Prostate gland (tissue), 2 donors: ENCODE data around the gene SCAI. TPM values are rescaled to one million over a fixed set of nuclear protein-coding genes. Genes with fewer than 3 reads are reported as not detected.
"Not testable (repeated sequence)": the region's sequence is repeated elsewhere in the genome, so short reads cannot be mapped to it uniquely, and the experiment has no call there.

Experiments used
- DNase-seq: peaks from one replicate; pipeline ENCODE4 v3.0.0-alpha.2; 2019; ENCODE audit warnings: low spot score
- H3K27ac ChIP-seq, 2 donors: fragments of 200-600 bp; sonication (generic); 2 replicates each; pipeline ENCODE4 v1.5.1; 2017 to 2019
- H3K27me3 ChIP-seq: fragments of 200-600 bp; sonication (generic); replicated peaks from 2 replicates; pipeline ENCODE4 v1.5.1; 2019; ENCODE audit not compliant: insufficient read depth
- H3K36me3 ChIP-seq, 2 donors: fragments of 200-600 bp; sonication (generic); 1 replicate in 1 of 2; 2 replicates in 1 of 2; pipeline versions ENCODE4 v1.5.1 to v1.8.1; 2017 to 2019
- H3K4me1 ChIP-seq: fragments of 200-600 bp; sonication (generic); replicated peaks from 2 replicates; pipeline ENCODE4 v1.5.1; 2019
- H3K4me3 ChIP-seq, 2 donors: fragments of 200-600 bp; sonication (generic); 2 replicates each; pipeline ENCODE4 v1.5.1; 2017 to 2019
- H3K9me3 ChIP-seq: fragments of 200-600 bp; sonication (generic); 2 replicates; pipeline ENCODE4 v1.5.1; 2017
- POLR2A ChIP-seq: fragments of 450-650 bp; IDR thresholded peaks from one replicate; pipeline ENCODE4 v1.6.1; 2016; ENCODE audit warnings: antibody characterized with exemption, mild to moderate bottlenecking
- POLR2AphosphoS5 ChIP-seq: sonication (generic); formaldehyde crosslinking; IDR thresholded peaks from one replicate; pipeline ENCODE4 v1.6.1; 2017; ENCODE audit warnings: antibody characterized with exemption
- WGBS: methylation state at CpG from one replicate; pipeline ENCODE4 v1.1.5; 2018; 5-methylcytosine and 5-hydroxymethylcytosine counted together
- intact Hi-C: fragments of 100-400 bp; cut with DNase I; formaldehyde crosslinking; loops from one replicate; pipeline ENCODE4 v1.14.2; 2022
- total RNA-seq, 2 donors: library from RNA; depleted of rRNA; stranded (reverse); fragments of >200 nt; gene quantifications; one replicate each; pipeline ENCODE4 v1.1.0, GENCODE V29; 2016
- TF ChIP-seq, protein P1 (sequence below), 4 experiments: fragments of 200-600 bp in 2 of 4; fragments of 450-650 bp in 2 of 4; sonication (generic) in 2 of 4; IDR thresholded peaks; 1 replicate in 3 of 4; 2 replicates in 1 of 4; pipeline ENCODE4 v1.5.1; 2016 to 2019; ENCODE audit warnings: antibody characterized with exemption in 4 of 4, mild to moderate bottlenecking in 2 of 4, moderate library complexity in 2 of 4

SCAI gene
- total RNA-seq, 2 donors from 2014 or later = 3.4 to 8.6 TPM

DNA sequence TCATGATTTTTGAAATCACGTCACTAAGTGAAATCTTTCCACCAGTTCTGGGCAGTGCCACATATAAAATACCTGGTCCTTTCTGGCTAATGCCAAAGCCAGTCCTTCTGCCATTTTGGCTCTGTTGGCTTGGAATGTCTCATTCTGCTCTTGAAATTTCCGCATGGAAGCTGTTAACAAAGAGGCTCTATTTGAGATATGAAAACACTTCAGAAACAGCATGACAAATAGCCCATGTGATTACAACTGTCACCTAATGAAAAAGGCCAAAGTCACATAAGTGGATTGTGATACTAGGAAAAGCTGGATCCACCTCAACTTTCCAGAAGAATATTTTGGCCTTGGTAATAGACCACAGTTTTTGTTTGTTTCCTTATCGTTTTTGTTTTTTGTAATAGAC lies 215.2 kb downstream of the SCAI start:
- peaks cover 0 to 5% of the 10 kb centered on the region in 2 donors for H3K36me3 ChIP-seq
- DNase-seq = no peak
- TF ChIP-seq POLR2A (no peak), POLR2AphosphoS5 (no peak)
- TF ChIP-seq, protein P1, sequence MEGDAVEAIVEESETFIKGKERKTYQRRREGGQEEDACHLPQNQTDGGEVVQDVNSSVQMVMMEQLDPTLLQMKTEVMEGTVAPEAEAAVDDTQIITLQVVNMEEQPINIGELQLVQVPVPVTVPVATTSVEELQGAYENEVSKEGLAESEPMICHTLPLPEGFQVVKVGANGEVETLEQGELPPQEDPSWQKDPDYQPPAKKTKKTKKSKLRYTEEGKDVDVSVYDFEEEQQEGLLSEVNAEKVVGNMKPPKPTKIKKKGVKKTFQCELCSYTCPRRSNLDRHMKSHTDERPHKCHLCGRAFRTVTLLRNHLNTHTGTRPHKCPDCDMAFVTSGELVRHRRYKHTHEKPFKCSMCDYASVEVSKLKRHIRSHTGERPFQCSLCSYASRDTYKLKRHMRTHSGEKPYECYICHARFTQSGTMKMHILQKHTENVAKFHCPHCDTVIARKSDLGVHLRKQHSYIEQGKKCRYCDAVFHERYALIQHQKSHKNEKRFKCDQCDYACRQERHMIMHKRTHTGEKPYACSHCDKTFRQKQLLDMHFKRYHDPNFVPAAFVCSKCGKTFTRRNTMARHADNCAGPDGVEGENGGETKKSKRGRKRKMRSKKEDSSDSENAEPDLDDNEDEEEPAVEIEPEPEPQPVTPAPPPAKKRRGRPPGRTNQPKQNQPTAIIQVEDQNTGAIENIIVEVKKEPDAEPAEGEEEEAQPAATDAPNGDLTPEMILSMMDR (IDR thresholded peaks at IDR 0.05) = no peak
- H3K9me3 ChIP-seq = no peaks in the 10 kb centered on the region
- intact Hi-C loops = no loop called here
- H3K4me3 ChIP-seq = no peak overlapping the region
- 88% methylated on average over 3 of the region's 3 CpGs for WGBS
- no peaks in the 10 kb centered on the region for H3K4me1 ChIP-seq
- H3K27ac ChIP-seq = no peak overlapping the region
- no peaks in the 10 kb centered on the region for H3K27me3 ChIP-seq

DNA sequence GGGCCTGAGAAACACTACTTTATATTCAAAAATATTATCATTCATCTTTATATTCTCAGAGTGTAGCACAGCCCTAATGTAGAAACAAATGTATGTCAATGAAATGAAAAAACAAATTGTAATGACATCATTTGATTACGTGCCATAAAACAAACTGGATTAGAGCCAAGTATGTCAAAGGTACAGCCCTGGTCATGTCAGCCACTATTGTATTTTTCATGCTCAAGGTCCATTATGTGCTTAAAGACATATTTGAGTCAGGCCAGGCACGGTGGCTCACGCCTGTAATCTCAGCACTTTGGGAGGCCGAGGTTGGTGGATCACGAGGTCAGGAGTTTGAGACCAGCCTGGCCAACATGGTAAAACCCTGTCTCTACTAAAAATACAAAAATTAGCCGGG lies 222.9 kb downstream of the SCAI start:
- DNase-seq, H3K9me3 ChIP-seq, intact Hi-C loops, H3K4me1 ChIP-seq, H3K27me3 ChIP-seq, H3K36me3 ChIP-seq, H3K4me3 ChIP-seq, H3K27ac ChIP-seq: not testable (repeated sequence)
- 87% methylated on average over 6 of the region's 6 CpGs for WGBS

DNA sequence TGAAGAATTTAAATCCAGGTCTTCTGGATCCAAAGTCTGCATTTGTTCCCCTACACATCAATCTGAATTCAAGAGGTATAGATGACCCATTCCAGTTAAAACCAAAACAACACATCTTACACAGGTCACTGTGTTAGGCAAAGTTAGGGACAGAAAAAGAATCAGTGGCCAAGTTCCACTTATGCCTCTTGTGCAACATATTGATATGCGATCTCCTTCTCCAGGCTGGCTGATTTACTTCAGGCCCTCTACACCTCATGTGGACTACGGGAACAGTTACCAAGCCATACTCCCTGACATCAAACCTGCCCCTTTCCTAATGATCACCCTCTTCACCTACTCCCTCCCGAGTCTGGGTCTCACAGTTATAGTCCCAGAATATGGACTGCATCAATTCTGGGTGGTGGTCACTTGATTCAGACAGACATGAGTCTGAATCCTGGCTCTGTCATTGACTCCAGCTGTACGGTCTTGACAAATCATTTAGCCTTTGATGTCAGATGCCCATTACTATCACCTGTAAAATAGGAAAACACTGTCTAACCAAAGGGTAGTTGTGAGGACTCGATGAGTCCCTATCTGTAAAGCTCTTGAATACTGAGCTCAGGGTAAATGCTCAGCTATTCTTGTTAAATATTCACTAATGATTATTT lies 228.4 kb downstream of the SCAI start:
- DNase-seq = no peak
- intact Hi-C loops = no loop called here
- no peak overlapping the region for H3K27ac ChIP-seq
- no peaks in the 10 kb centered on the region for H3K9me3 ChIP-seq
- no peak overlapping the region for H3K4me3 ChIP-seq
- peaks cover 0 to 4% of the 10 kb centered on the region in 2 donors for H3K36me3 ChIP-seq
- TF ChIP-seq POLR2A (no peak), POLR2AphosphoS5 (no peak)
- TF ChIP-seq, protein P1 (IDR thresholded peaks at IDR 0.05) = no peak
- H3K4me1 ChIP-seq = no peaks in the 10 kb centered on the region
- no peaks in the 10 kb centered on the region for H3K27me3 ChIP-seq
- WGBS = 95% methylated on average over 5 of the region's 5 CpGs

DNA sequence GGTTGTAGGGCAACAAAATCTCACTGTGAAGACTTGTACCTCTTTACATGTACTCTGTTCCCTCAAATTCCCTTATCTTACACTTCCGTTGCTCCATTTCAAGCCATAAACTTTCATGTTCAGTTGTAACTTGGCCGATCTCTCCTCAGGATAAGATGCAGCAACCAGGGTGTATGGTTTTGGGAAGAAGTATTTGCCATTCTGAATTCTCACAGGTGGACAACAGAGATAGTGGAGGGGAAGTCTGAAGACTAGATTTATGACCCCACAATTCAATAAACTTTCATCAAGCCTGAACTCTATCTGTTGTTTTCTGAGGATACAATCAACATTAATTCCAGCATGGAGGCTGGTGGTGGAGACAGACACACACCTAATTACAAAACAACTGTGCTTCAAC lies 229.9 kb downstream of the SCAI start:
- WGBS = 97% methylated on average over 2 of the region's 2 CpGs
- H3K4me3 ChIP-seq = no peak overlapping the region
- no peaks in the 10 kb centered on the region for H3K36me3 ChIP-seq
- H3K9me3 ChIP-seq = no peaks in the 10 kb centered on the region
- TF ChIP-seq, protein P1 (IDR thresholded peaks at IDR 0.05) = no peak
- TF ChIP-seq POLR2AphosphoS5 (no peak), POLR2A (no peak)
- H3K27me3 ChIP-seq = no peaks in the 10 kb centered on the region
- H3K27ac ChIP-seq = no peak overlapping the region
- DNase-seq = no peak
- intact Hi-C loops = no loop called here
- H3K4me1 ChIP-seq = no peaks in the 10 kb centered on the region

DNA sequence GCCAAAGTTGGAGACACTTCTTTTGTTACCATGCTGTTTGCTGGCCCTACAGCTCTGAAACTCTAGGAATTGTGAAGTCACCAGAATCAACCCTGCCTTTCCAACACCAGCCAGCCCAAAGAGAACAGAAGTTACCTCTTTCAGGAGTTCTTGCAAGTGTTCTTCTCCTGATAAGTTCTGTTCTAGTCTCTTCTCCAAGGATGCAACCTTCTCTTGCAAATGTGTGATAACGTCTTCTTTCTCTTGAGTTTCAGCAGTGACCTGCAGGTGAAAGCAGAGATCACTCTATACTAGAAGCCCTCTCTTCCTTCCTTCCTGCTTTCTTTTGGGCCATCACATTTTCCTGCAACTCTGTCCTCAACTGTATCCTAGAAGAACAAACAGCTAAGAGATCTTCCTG lies 231.6 kb downstream of the SCAI start:
- Histone ChIP-seq H3K36me3 (no peaks in the 10 kb centered on the region), H3K4me3 (no peak overlapping the region)
- WGBS = 92% methylated on average over 1 of the region's 1 CpG

More for the DNA sequence above, 231.6 kb downstream of the SCAI start:
- no peak for TF ChIP-seq POLR2A
- TF ChIP-seq POLR2AphosphoS5 = no peak
- TF ChIP-seq, protein P1 (IDR thresholded peaks at IDR 0.05) = no peak
- intact Hi-C loops = no loop called here
- H3K4me1 ChIP-seq = no peaks in the 10 kb centered on the region
- H3K27me3 ChIP-seq = no peaks in the 10 kb centered on the region
- DNase-seq = no peak
- no peaks in the 10 kb centered on the region for H3K9me3 ChIP-seq
- H3K27ac ChIP-seq = no peak overlapping the region
